AG10803 (cell line): Measurements from ENCODE around the gene FIGN.
A peak's percentile ranks its signal among the peaks of the same experiment; 100 is the strongest.

ENCODE experiments used
- DNase-seq: peaks from one replicate; pipeline ENCODE4 v3.0.0; 2010; ENCODE audit warnings: low read depth
- H3K4me3 ChIP-seq: 2 replicates; pipeline ENCODE4 v1.5.1; 2011; ENCODE audit warnings: mild to moderate bottlenecking, low read length, control low read depth
- CTCF ChIP-seq: conservative IDR thresholded peaks from 2 replicates; pipeline ENCODE4 v1.5.1; 2011; ENCODE audit warnings: mild to moderate bottlenecking, low read length, control low read depth, inconsistent platforms

Gene FIGN

DNA sequence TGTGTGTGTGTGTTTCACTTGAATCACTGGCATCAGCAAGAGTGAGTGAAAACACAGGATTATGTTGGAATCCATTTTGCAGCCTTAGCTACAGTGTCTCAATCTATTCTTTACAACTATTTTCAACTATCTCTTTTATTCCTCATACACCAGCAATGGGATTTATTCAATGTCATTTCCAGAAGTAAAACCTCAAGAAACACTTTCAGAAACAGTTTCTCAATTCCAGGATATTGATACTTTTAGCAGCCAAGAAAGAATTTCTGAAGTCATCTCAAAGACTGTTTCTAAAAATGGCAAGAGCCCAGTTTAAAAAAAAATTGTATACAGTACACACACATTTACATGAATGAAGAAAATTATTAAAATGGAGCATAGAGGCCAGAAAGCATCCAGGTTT is 171.6 kb downstream of the FIGN start:
- DNase-seq: no peak
- no peak for TF ChIP-seq CTCF
- no peak overlapping the region for H3K4me3 ChIP-seq

- no peak for TF ChIP-seq CTCF
- H3K4me3 ChIP-seq: no peak overlapping the region
- no peak for DNase-seq
Measured at GRCh38 chr2:163563336-163563735, 172.5 kb downstream of the FIGN start.

DNA sequence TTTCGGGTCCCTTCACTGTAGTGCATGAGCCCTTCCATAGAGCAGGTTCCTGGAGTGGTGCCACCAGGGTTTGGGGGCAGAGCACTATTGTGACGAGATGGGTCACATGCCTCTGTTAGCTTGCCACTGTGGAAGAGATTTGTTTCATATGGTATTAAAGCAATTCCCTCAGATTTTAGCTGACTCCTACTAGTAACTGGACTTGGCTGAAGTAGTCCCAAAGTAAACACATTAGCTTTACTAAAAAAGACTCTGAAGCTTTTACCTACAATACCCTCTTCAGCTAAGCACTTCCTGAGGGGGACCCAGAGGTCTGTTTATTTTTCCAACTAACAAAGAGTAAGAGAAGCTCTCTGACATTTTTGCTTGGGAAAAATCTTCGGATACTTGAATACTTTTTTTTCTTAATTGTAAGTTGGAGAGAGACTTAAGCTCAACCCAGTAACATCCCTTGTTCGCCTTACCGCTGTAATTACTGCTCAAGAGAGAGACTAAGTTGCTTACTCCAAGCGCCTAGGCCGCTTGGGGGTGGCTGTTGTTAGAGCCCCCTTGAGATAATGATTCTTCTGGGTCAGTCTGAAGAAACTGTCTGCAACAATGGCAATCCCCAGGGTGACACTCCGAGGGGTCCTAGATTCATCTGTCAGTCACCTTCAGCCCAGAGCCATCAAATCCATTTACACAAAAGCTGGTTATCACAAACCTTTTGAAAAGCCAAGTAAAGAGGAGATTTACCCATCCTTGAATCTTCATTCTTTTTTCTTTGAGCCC is 177.4 kb downstream of the FIGN start:
- H3K4me3 ChIP-seq: no peak overlapping the region
- TF ChIP-seq CTCF: no peak
- DNase-seq: no peak

GRCh38 chr2:163556511-163556910 is 179.3 kb downstream of the FIGN start:
- no peak for TF ChIP-seq CTCF
- peak; percentile 9 for DNase-seq

GRCh38 chr2:163554864-163555263 is 180.9 kb downstream of the FIGN start:
- TF ChIP-seq CTCF: no peak
- H3K4me3 ChIP-seq: no peak overlapping the region
- DNase-seq: no peak

More at GRCh38 chr2:163556511-163556910, 179.3 kb downstream of the FIGN start:
- H3K4me3 ChIP-seq: no peak overlapping the region

GRCh38 chr2:163553601-163554000 is 182.2 kb downstream of the FIGN start:
- TF ChIP-seq CTCF: no peak
- no peak overlapping the region for H3K4me3 ChIP-seq
- peak; percentile 39 for DNase-seq

GRCh38 chr2:163552758-163553157 is 183.1 kb downstream of the FIGN start:
- DNase-seq: no peak
- TF ChIP-seq CTCF: no peak

More at GRCh38 chr2:163552758-163553157, 183.1 kb downstream of the FIGN start:
- H3K4me3 ChIP-seq: no peak overlapping the region
